Coronary artery (tissue), 2 donors: ENCODE data around the gene LRRC17.

Experiments
- DNase-seq: peaks from one replicate; pipeline ENCODE4 v3.0.0-alpha.2; 2017; ENCODE audit warnings: low spot score
- H3K27ac ChIP-seq, 2 donors: fragments of 200-600 bp; sonication (generic); one replicate each; pipeline ENCODE4 v1.5.1; 2016 to 2019
- H3K4me3 ChIP-seq: fragments of 200-600 bp; sonication (generic); 2 replicates; pipeline ENCODE4 v1.5.1; 2016; ENCODE audit warnings: mild to moderate bottlenecking, moderate library complexity
- CTCF ChIP-seq: fragments of 200-600 bp; sonication (generic); IDR thresholded peaks from one replicate; pipeline ENCODE4 v1.5.1; 2019; ENCODE audit warnings: antibody characterized with exemption

Gene LRRC17

GRCh38 chr7:102927312-102927933, 14.6 kb downstream of the LRRC17 start:
- H3K4me3 ChIP-seq, result no peak overlapping the region
- H3K27ac ChIP-seq, result peak overlapping the region in 1 of 2 donors; percentile 25
- DNase-seq, result no peak
- no peak for TF ChIP-seq CTCF

GRCh38 chr7:102931757-102932156, 19.0 kb downstream of the LRRC17 start:
- Histone ChIP-seq H3K27ac (no peak overlapping the region), H3K4me3 (no peak overlapping the region)
- no peak for TF ChIP-seq CTCF
- DNase-seq, result no peak

- no peak for TF ChIP-seq CTCF
- peak; percentile 90 for DNase-seq
- H3K27ac ChIP-seq, result peak overlapping the region; percentile 72
- peak overlapping the region; percentile 55 for H3K4me3 ChIP-seq
Measured at GRCh38 chr7:102933763-102934162, 21.0 kb downstream of the LRRC17 start.

GRCh38 chr7:102934239-102934638, 21.4 kb downstream of the LRRC17 start:
- Histone ChIP-seq H3K4me3 (peak overlapping the region; percentile 55), H3K27ac (peak overlapping the region; percentile 72)
- no peak for DNase-seq
- TF ChIP-seq CTCF, result no peak

- no peak for TF ChIP-seq CTCF
- peak overlapping the region; percentile 55 for H3K4me3 ChIP-seq
- DNase-seq, result no peak
- H3K27ac ChIP-seq, result peak overlapping the region in 1 of 2 donors; percentile 72
Measured at GRCh38 chr7:102934701-102935100, 21.9 kb downstream of the LRRC17 start.

GRCh38 chr7:102935450-102936115, 22.8 kb downstream of the LRRC17 start:
- Histone ChIP-seq H3K27ac (peak overlapping the region; percentile 43 to 56), H3K4me3 (peak overlapping the region; percentile 51)
- no peak for TF ChIP-seq CTCF
- DNase-seq, result no peak

GRCh38 chr7:102938679-102939078, 25.9 kb downstream of the LRRC17 start:
- DNase-seq, result no peak
- Histone ChIP-seq H3K4me3 (no peak overlapping the region), H3K27ac (peak overlapping the region; percentile 19 to 56)
- no peak for TF ChIP-seq CTCF
